Activated naive CD4-positive, alpha-beta T cell treated with anti-CD3 and anti-CD28 coated beads, Interleukin-2, amount 10 ng/mL, durations not matched to agents 7 days and 5 days (primary cell): Measurements from ENCODE around the gene PCDHGC3.

Experiments
- CTCF ChIA-PET: fragments of 350-600 bp; sonication (Branson Sonifier 250); formaldehyde crosslinking; loops from one replicate; lab custom pipeline; 2021; ENCODE audit warnings: antibody characterized with exemption; lab: Charles Lee
- DNase-seq: peaks from one replicate; pipeline ENCODE4 v3.0.0-alpha.2; 2020
- H3K27ac Mint-ChIP-seq: one replicate; pipeline ENCODE4 v1.8.0; 2021; ENCODE audit warnings: mild to moderate bottlenecking, moderate library complexity, mixed read lengths
- H3K27me3 Mint-ChIP-seq: one replicate; pipeline ENCODE4 v1.8.0; 2021; ENCODE audit warnings: mild to moderate bottlenecking, mixed read lengths
- H3K36me3 Mint-ChIP-seq: one replicate; pipeline ENCODE4 v1.8.0; 2021; ENCODE audit warnings: mixed read lengths
- H3K4me1 Mint-ChIP-seq: one replicate; pipeline ENCODE4 v1.8.0; 2021; ENCODE audit warnings: mixed read lengths
- H3K4me3 Mint-ChIP-seq: one replicate; pipeline ENCODE4 v1.8.0; 2021; ENCODE audit warnings: mild to moderate bottlenecking, moderate library complexity, mixed read lengths
- H3K9me3 Mint-ChIP-seq: one replicate; pipeline ENCODE4 v1.8.0; 2021; ENCODE audit warnings: mixed read lengths

PCDHGC3 gene

DNA sequence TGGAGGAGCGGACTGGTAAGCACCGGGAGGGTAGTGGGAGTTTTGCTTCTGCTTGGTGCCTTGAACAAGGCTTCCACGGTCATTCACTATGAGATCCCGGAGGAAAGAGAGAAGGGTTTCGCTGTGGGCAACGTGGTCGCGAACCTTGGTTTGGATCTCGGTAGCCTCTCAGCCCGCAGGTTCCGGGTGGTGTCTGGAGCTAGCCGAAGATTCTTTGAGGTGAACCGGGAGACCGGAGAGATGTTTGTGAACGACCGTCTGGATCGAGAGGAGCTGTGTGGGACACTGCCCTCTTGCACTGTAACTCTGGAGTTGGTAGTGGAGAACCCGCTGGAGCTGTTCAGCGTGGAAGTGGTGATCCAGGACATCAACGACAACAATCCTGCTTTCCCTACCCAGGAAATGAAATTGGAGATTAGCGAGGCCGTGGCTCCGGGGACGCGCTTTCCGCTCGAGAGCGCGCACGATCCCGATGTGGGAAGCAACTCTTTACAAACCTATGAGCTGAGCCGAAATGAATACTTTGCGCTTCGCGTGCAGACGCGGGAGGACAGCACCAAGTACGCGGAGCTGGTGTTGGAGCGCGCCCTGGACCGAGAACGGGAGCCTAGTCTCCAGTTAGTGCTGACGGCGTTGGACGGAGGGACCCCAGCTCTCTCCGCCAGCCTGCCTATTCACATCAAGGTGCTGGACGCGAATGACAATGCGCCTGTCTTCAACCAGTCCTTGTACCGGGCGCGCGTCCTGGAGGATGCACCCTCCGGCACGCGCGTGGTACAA is 556 bp downstream of the PCDHGC3 start:
- Mint-ChIP-seq H3K36me3 (no peaks in the 10 kb centered on the region), H3K4me1 (peaks cover 21% of the 10 kb centered on the region), H3K27me3 (peaks cover 66% of the 10 kb centered on the region), H3K4me3 (peak overlapping the region; percentile 73), H3K9me3 (no peaks in the 10 kb centered on the region), H3K27ac (no peak overlapping the region)
- peak; percentile 26 for DNase-seq
- CTCF ChIA-PET = interaction anchor here (0.6 to 1.9 kb wide), 7 partner anchors 9 to 112 kb away, joined by 3 to 10 read pairs (median 3); partner anchors contain the start of genes PCDHGB3, PCDHGB6 and PCDHGC4

DNA sequence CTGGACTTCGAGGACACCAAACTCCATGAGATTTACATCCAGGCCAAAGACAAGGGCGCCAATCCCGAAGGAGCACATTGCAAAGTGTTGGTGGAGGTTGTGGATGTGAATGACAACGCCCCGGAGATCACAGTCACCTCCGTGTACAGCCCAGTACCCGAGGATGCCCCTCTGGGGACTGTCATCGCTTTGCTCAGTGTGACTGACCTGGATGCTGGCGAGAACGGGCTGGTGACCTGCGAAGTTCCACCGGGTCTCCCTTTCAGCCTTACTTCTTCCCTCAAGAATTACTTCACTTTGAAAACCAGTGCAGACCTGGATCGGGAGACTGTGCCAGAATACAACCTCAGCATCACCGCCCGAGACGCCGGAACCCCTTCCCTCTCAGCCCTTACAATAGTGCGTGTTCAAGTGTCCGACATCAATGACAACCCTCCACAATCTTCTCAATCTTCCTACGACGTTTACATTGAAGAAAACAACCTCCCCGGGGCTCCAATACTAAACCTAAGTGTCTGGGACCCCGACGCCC is 1.3 kb downstream of the PCDHGC3 start:
- Mint-ChIP-seq H3K9me3 (no peaks in the 10 kb centered on the region), H3K27ac (no peak overlapping the region), H3K27me3 (peaks cover 70% of the 10 kb centered on the region), H3K4me1 (peaks cover 21% of the 10 kb centered on the region), H3K4me3 (peak overlapping the region; percentile 73), H3K36me3 (no peaks in the 10 kb centered on the region)
- no peak for DNase-seq
- CTCF ChIA-PET = interaction anchor here (0.7 to 1.8 kb wide), 4 partner anchors 8 to 278 kb away, joined by 3 to 6 read pairs (median 3); partner anchors contain the start of genes PCDHB11, PCDHGB3 and PCDHGC4

GRCh38 chr5:141477815-141478214 is 2.0 kb downstream of the PCDHGC3 start:
- Mint-ChIP-seq H3K36me3 (no peaks in the 10 kb centered on the region), H3K9me3 (no peaks in the 10 kb centered on the region), H3K27ac (no peak overlapping the region), H3K27me3 (peaks cover 73% of the 10 kb centered on the region), H3K4me3 (no peak overlapping the region), H3K4me1 (peaks cover 21% of the 10 kb centered on the region)
- CTCF ChIA-PET = interaction anchor here (0.5 to 1.4 kb wide), 3 partner anchors 35 to 278 kb away, joined by 3 read pairs; partner anchors contain the start of gene PCDHB11
- no peak for DNase-seq

- Mint-ChIP-seq H3K4me3 (no peak overlapping the region), H3K9me3 (no peaks in the 10 kb centered on the region), H3K27me3 (peaks cover 78% of the 10 kb centered on the region), H3K27ac (no peak overlapping the region), H3K36me3 (no peaks in the 10 kb centered on the region), H3K4me1 (peaks cover 21% of the 10 kb centered on the region)
- DNase-seq = no peak
- CTCF ChIA-PET = interaction anchor here (0.6 to 1.4 kb wide), 3 partner anchors 34 to 86 kb away, joined by 3 to 4 read pairs (median 3); partner anchors contain the start of gene PCDHGA12
Observed at GRCh38 chr5:141478321-141478945, 2.7 kb downstream of the PCDHGC3 start.

- Mint-ChIP-seq H3K36me3 (no peaks in the 10 kb centered on the region), H3K4me1 (peaks cover 21% of the 10 kb centered on the region), H3K4me3 (no peak overlapping the region), H3K27me3 (peaks cover 82% of the 10 kb centered on the region), H3K27ac (no peak overlapping the region), H3K9me3 (no peaks in the 10 kb centered on the region)
- no peak for DNase-seq
- CTCF ChIA-PET = interaction anchor here (0.6 to 1.4 kb wide), 2 partner anchors 84 to 723 kb away, joined by 3 read pairs; no protein-coding TSS in a partner anchor
Observed at GRCh38 chr5:141479776-141480175, 4.0 kb downstream of the PCDHGC3 start.

DNA sequence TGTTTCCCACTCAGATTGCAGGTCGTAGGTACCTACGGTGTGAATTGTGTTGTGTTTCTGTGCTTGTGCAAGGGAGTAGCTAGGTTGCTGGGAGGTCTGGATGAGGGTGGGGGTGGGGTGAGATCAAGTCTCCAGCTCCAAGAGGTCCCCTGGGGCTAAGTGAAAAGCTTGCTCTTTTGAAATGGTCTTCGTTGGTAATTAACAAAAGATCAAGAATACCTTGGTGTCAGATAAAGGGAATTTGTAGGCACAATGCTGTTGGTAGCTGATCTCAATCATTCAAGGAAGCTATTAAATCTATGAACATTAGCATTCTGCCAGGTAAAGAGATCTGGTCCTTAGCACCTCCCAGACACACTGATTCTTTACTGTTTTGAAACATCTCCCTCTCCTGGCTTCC is 8.1 kb downstream of the PCDHGC3 start:
- Mint-ChIP-seq H3K4me3 (no peak overlapping the region), H3K27me3 (peaks cover 83% of the 10 kb centered on the region), H3K27ac (no peak overlapping the region), H3K9me3 (no peaks in the 10 kb centered on the region), H3K36me3 (no peaks in the 10 kb centered on the region), H3K4me1 (no peaks in the 10 kb centered on the region)
- no peak for DNase-seq
- CTCF ChIA-PET = interaction anchor here (1.0 to 2.5 kb wide), 5 partner anchors 28 to 78 kb away, joined by 3 to 11 read pairs (median 4); partner anchors contain the start of gene PCDHGA12

- no peaks in the 10 kb centered on the region for H3K36me3 Mint-ChIP-seq
- no peak overlapping the region for H3K27ac Mint-ChIP-seq
- CTCF ChIA-PET = interaction anchor here (1.0 to 2.5 kb wide), 2 partner anchors 28 to 79 kb away, joined by 4 to 11 read pairs; no protein-coding TSS in a partner anchor
- no peak overlapping the region for H3K4me3 Mint-ChIP-seq
- peaks cover 84% of the 10 kb centered on the region for H3K27me3 Mint-ChIP-seq
- no peak for DNase-seq
- no peaks in the 10 kb centered on the region for H3K4me1 Mint-ChIP-seq
- no peaks in the 10 kb centered on the region for H3K9me3 Mint-ChIP-seq
Observed at GRCh38 chr5:141484310-141484640, 8.5 kb downstream of the PCDHGC3 start.

DNA sequence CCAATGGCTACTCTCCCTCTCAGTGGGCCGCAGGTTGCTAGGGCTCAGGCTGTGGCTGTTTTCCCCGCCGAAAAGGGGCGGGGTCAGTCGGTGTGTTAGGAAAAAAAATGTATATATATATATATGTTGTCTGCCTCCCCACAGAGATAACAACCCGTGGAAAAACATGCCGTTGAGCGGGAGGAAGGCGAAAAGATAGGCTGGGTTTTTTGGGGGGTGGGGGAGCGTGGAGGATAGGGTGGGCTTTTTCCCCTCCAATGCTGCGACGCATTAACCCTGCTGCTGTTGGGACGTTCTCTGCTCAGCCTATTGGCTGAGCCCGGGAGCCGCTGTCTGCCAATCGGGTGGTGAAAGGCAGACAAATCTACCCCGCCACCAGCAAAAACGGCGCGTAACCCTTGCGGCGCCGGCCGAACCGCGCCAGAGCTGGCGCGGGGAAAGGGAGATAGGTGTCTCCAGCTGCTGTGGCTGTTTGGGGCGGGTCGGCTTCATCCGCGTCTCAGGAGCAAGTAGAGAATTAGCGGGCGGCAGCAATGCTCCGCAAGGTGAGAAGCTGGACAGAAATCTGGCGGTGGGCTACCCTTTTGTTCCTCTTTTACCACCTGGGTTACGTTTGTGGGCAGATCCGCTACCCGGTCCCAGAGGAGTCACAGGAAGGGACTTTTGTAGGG is 9.0 kb downstream of the PCDHGC3 start, which contains the start of gene PCDHGC4:
PCDHGC4 (plus strand) TSS at position 390 of the 671 bp plus-strand sequence; CDS start at position 534, 144 bp downstream.
- no peak within 1 kb of the TSS for H3K27ac Mint-ChIP-seq
- H3K9me3 Mint-ChIP-seq = no peaks in the 10 kb centered on the region
- H3K27me3 Mint-ChIP-seq = peaks cover 87% of the 10 kb centered on the region
- no peak within 1 kb of the TSS for H3K4me3 Mint-ChIP-seq
- no peak for DNase-seq
- CTCF ChIA-PET = interaction anchor here (0.9 to 1.2 kb wide), 4 partner anchors 8 to 115 kb away, joined by 3 to 4 read pairs (median 3); partner anchors contain the start of gene PCDHGB3
- no peaks in the 10 kb centered on the region for H3K36me3 Mint-ChIP-seq
- H3K4me1 Mint-ChIP-seq = no peaks in the 10 kb centered on the region

- no peaks in the 10 kb centered on the region for H3K36me3 Mint-ChIP-seq
- no peak overlapping the region for H3K27ac Mint-ChIP-seq
- H3K4me3 Mint-ChIP-seq = no peak overlapping the region
- DNase-seq = no peak
- H3K4me1 Mint-ChIP-seq = no peaks in the 10 kb centered on the region
- H3K27me3 Mint-ChIP-seq = peaks cover 92% of the 10 kb centered on the region
- no peaks in the 10 kb centered on the region for H3K9me3 Mint-ChIP-seq
- CTCF ChIA-PET = interaction anchor here (0.9 to 1.2 kb wide), 3 partner anchors 9 to 116 kb away, joined by 3 read pairs; partner anchors contain the start of gene PCDHGB3
Observed at GRCh38 chr5:141485321-141486055, 9.7 kb downstream of the PCDHGC3 start.

DNA sequence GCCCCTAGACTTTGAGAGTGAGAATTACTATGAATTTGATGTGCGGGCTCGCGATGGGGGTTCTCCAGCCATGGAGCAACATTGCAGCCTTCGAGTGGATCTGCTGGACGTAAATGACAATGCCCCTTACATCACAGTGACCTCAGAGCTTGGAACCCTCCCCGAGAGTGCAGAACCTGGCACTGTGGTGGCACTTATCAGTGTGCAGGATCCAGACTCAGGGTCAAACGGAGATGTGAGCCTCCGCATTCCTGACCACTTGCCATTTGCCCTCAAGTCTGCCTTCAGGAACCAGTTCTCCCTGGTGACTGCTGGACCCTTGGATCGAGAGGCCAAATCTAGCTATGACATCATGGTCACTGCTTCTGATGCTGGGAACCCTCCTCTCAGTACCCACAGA is 10.3 kb downstream of the PCDHGC3 start:
- CTCF ChIA-PET = no interaction called here
- H3K36me3 Mint-ChIP-seq = no peaks in the 10 kb centered on the region
- H3K4me3 Mint-ChIP-seq = no peak overlapping the region
- H3K4me1 Mint-ChIP-seq = no peaks in the 10 kb centered on the region
- no peaks in the 10 kb centered on the region for H3K9me3 Mint-ChIP-seq
- no peak for DNase-seq
- peaks cover 93% of the 10 kb centered on the region for H3K27me3 Mint-ChIP-seq
- no peak overlapping the region for H3K27ac Mint-ChIP-seq

DNA sequence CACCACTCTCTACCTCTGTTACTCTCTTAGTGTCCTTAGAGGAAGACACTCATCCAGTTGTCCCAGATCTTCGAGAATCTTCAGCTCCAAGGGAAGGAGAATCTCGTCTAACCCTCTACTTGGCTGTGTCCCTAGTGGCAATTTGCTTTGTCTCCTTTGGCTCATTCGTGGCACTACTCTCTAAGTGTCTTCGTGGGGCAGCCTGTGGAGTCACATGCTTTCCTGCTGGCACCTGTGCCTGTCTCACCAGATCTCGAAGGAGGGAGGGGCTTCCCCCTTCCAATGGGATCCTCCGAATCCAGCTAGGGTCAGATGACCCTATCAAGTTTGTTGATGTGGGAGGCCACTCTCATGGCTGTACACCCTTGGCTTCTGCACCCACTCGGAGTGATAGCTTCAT is 11.4 kb downstream of the PCDHGC3 start:
- peaks cover 99% of the 10 kb centered on the region for H3K27me3 Mint-ChIP-seq
- DNase-seq = no peak
- CTCF ChIA-PET = no interaction called here
- H3K27ac Mint-ChIP-seq = no peak overlapping the region
- no peak overlapping the region for H3K4me3 Mint-ChIP-seq
- H3K9me3 Mint-ChIP-seq = no peaks in the 10 kb centered on the region
- H3K36me3 Mint-ChIP-seq = no peaks in the 10 kb centered on the region
- peaks cover 3% of the 10 kb centered on the region for H3K4me1 Mint-ChIP-seq

GRCh38 chr5:141488591-141489561 is 13.1 kb downstream of the PCDHGC3 start, which contains the start of gene PCDHGC5:
PCDHGC5 (plus strand) TSS chr5:141489081; CDS start chr5:141489241, 160 bp downstream.
- Mint-ChIP-seq H3K4me3 (no peak within 1 kb of the TSS), H3K9me3 (no peaks in the 10 kb centered on the region), H3K4me1 (peaks cover 4% of the 10 kb centered on the region), H3K27ac (no peak within 1 kb of the TSS), H3K36me3 (no peaks in the 10 kb centered on the region), H3K27me3 (peaks cover 100% of the 10 kb centered on the region)
- CTCF ChIA-PET = interaction anchor here (1.3 to 1.8 kb wide), 2 partner anchors 59 to 75 kb away, joined by 3 to 6 read pairs; partner anchors contain the start of genes PCDHGA10 and PCDHGA12
- DNase-seq = no peak
